Upper lobe of left lung (tissue), 6 donors: ENCODE results near the gene ATOSB. TPM values are rescaled to one million over a fixed set of nuclear protein-coding genes. Genes with fewer than 3 reads are reported as not detected.

Experiments
- ATAC-seq, 2 donors: fragments of 200-7000 bp; cut with Tn5 transposase; one replicate each; pipeline ENCODE4 v1.9.1; 2022; ENCODE audit warnings: mild to moderate bottlenecking in 2 of 2, moderate library complexity in 2 of 2; ENCODE audit not compliant: low FRiP score in 2 of 2
- DNase-seq, 2 donors: peaks; one replicate each; pipeline ENCODE4 v3.0.0-alpha.2; 2019 to 2020
- H3K27ac ChIP-seq, 4 donors: fragments of 200-600 bp; sonication (generic); one replicate each; pipeline ENCODE4 v1.5.1; 2016 to 2019
- H3K27me3 ChIP-seq, 4 donors: fragments of 200-600 bp; sonication (generic); one replicate each; pipeline ENCODE4 v1.5.1; 2017 to 2019
- H3K36me3 ChIP-seq, 4 donors: fragments of 200-600 bp; sonication (generic); one replicate each; pipeline ENCODE4 v1.5.1; 2016 to 2019
- H3K4me1 ChIP-seq, 4 donors: fragments of 200-600 bp; sonication (generic); one replicate each; pipeline ENCODE4 v1.5.1; 2018 to 2019
- H3K4me3 ChIP-seq, 4 donors: fragments of 200-600 bp; sonication (generic); one replicate each; pipeline ENCODE4 v1.5.1; 2017 to 2019; ENCODE audit warnings: mild to moderate bottlenecking in 2 of 4, moderate library complexity in 1 of 4
- H3K9me3 ChIP-seq, 4 donors: fragments of 200-600 bp; sonication (generic); one replicate each; pipeline ENCODE4 v1.5.1; 2018 to 2019
- CTCF ChIP-seq, 6 experiments: fragments of 450-650 bp in 4 of 6; fragments of 200-600 bp in 2 of 6; sonication (generic) in 2 of 6; IDR thresholded peaks; one replicate each; pipeline ENCODE4 v1.5.1; 2016 to 2019; ENCODE audit warnings: antibody characterized with exemption in 6 of 6
- EP300 ChIP-seq, 4 donors: sonication (generic); formaldehyde crosslinking; IDR thresholded peaks; one replicate each; pipeline ENCODE4 v1.5.1; 2017; ENCODE audit warnings: antibody characterized with exemption in 4 of 4, control low read depth in 2 of 4
- POLR2A ChIP-seq, 4 donors: fragments of 450-650 bp; IDR thresholded peaks; one replicate each; pipeline ENCODE4 v1.5.1; 2016 to 2017; ENCODE audit warnings: antibody characterized with exemption in 4 of 4, mild to moderate bottlenecking in 2 of 4
- POLR2AphosphoS5 ChIP-seq, 2 donors: sonication (generic); formaldehyde crosslinking; IDR thresholded peaks; one replicate each; pipeline ENCODE4 v1.5.1; 2017; ENCODE audit warnings: antibody characterized with exemption in 2 of 2
- WGBS, 2 donors: methylation state at CpG; one replicate each; pipeline ENCODE4 v1.1.5; 2017 to 2018; 5-methylcytosine and 5-hydroxymethylcytosine counted together
- total RNA-seq, 6 donors: library from RNA; depleted of rRNA in 4 of 6; stranded (reverse); fragments of >200 nt in 4 of 6; gene quantifications; one replicate each; pipeline versions ENCODE4 v1.1.0 to v1.2.1, GENCODE V29; 2016 to 2021
- donor health status: DM: no; HTN: no; CAD: no; lungs with moderate emphysema.
- donor health status: DM: no; HTN: yes; CAD: no; lungs with severe emphysema.

Gene ATOSB
- total RNA-seq, 6 donors from 2014 or later, result 14.6 to 38.6 (median 29.7) TPM

- no peak for DNase-seq
- WGBS, 2 donors, result 67 to 80% methylated on average over 1 of the region's 1 CpG
- peaks cover 57 to 68% (median 59%) of the 10 kb centered on the region in 4 donors for H3K36me3 ChIP-seq
Observed at GRCh38 chr9:35067056-35067455, 48.6 kb downstream of the ATOSB start.

DNA sequence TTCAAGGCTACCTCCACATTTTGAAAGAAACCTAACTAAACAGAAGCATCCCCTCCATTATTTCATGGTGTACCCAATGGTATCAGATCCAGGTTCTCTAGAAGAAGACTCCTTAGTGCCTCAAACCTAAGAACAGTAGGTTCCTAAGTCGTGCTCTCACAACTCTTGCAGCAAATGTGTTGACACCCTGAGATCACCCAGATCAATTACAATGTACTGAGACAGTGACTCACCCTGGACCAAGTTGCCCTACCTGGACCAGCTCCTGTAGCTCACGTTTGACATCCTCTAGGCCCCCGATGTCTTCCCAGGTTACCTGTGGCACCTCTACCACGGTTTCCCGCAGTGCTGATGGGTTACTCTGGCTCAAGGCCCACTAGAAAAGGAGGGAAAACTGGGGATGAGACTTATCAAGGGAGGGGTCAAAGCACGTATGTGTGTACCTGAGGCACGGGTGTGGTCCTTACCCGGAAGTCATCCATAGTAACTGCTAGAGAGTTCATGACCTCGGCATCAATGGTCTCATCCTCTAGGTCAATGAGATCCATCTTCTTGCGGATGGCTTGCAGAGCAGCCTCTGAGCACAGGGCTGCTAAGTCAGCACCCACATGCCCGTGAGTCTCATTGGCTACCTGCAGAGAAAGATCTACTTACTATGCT lies 55.0 kb downstream of the ATOSB start:
- Histone ChIP-seq H3K27ac (no peak overlapping the region), H3K4me1 (no peaks in the 10 kb centered on the region), H3K4me3 (no peak overlapping the region), H3K36me3 (peaks cover 92 to 100% (median 99%) of the 10 kb centered on the region in 4 donors), H3K27me3 (no peaks in the 10 kb centered on the region), H3K9me3 (no peaks in the 10 kb centered on the region)
- ATAC-seq (no peak), DNase-seq (no peak)
- TF ChIP-seq CTCF (IDR thresholded peaks at IDR 0.05) (no peak), EP300 (IDR thresholded peaks at IDR 0.05) (no peak), POLR2A (IDR thresholded peaks at IDR 0.05) (no peak), POLR2AphosphoS5 (IDR thresholded peaks at IDR 0.05) (no peak)
- WGBS, 2 donors, result 90% methylated on average over 2 to 11 of the region's 11 CpGs

More at GRCh38 chr9:35067056-35067455, 48.6 kb downstream of the ATOSB start:
- Histone ChIP-seq H3K27ac (no peak overlapping the region), H3K4me1 (peaks cover 27 to 38% (median 34%) of the 10 kb centered on the region in 4 donors), H3K27me3 (no peaks in the 10 kb centered on the region), H3K9me3 (no peaks in the 10 kb centered on the region), H3K4me3 (no peak overlapping the region)
- TF ChIP-seq CTCF (IDR thresholded peaks at IDR 0.05) (no peak), POLR2AphosphoS5 (IDR thresholded peaks at IDR 0.05) (no peak), POLR2A (IDR thresholded peaks at IDR 0.05) (no peak), EP300 (IDR thresholded peaks at IDR 0.05) (no peak)
- no peak for ATAC-seq

GRCh38 chr9:35059438-35059837 lies 56.2 kb downstream of the ATOSB start:
- no peak for TF ChIP-seq EP300 (IDR thresholded peaks at IDR 0.05)
- TF ChIP-seq POLR2A (IDR thresholded peaks at IDR 0.05), result no peak
- no peak for TF ChIP-seq POLR2AphosphoS5 (IDR thresholded peaks at IDR 0.05)
- TF ChIP-seq CTCF (IDR thresholded peaks at IDR 0.05), result no peak
- WGBS, 2 donors, result 90 to 92% methylated on average over 7 to 10 of the region's 10 CpGs
- DNase-seq (no peak), ATAC-seq (no peak)
- H3K9me3 ChIP-seq, result no peaks in the 10 kb centered on the region
- no peaks in the 10 kb centered on the region for H3K4me1 ChIP-seq
- no peak overlapping the region for H3K4me3 ChIP-seq
- H3K27ac ChIP-seq, result no peak overlapping the region
- no peaks in the 10 kb centered on the region for H3K27me3 ChIP-seq
- peaks cover 80 to 100% (median 96%) of the 10 kb centered on the region in 4 donors for H3K36me3 ChIP-seq

GRCh38 chr9:35057271-35057620 lies 58.4 kb downstream of the ATOSB start:
- Histone ChIP-seq H3K27ac (no peak overlapping the region), H3K4me3 (no peak overlapping the region), H3K9me3 (no peaks in the 10 kb centered on the region), H3K4me1 (no peaks in the 10 kb centered on the region), H3K36me3 (peaks cover 62 to 98% (median 82%) of the 10 kb centered on the region in 4 donors), H3K27me3 (no peaks in the 10 kb centered on the region)
- DNase-seq (no peak), ATAC-seq (no peak)
- WGBS, 2 donors, result 95 to 98% methylated on average over 6 to 8 of the region's 8 CpGs
- TF ChIP-seq EP300 (IDR thresholded peaks at IDR 0.05) (no peak), CTCF (IDR thresholded peaks at IDR 0.05) (no peak), POLR2A (IDR thresholded peaks at IDR 0.05) (no peak), POLR2AphosphoS5 (IDR thresholded peaks at IDR 0.05) (no peak)
